ENCODE results near the gene UQCC2. TPM values are rescaled to one million over a fixed set of nuclear protein-coding genes. Genes with fewer than 3 reads are reported as not detected.

Gene UQCC2
- total and polyA plus RNA-seq, 2 of the 4 experiments (the other 2 are of a cell fraction), result 13.8 to 34.5 TPM

DNA sequence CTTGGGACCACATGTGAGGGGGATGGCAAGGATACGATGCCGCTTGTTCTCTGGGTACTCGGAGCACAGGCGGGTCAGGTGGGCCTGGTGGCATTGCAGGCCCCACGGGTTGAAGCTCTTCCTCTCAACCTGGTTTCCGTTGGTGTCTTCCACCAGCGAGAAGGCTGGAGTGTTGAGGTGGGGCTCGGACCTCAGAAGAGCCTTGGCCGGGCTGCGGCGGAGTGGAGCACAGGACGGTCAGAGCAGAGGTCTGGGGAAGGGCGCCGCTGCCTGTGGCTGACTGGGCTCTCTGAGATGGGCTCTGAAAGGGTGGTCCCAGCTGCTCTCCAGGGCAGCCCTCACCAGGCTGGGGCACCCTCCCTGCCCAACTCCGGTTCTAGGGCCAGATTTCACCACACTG lies 15.2 kb upstream of the UQCC2 start:
- Histone ChIP-seq H4K5ac (ENCODE audit: low read depth, low read length) (no peak overlapping the region), H2BK120ac (ENCODE audit: low read depth, low read length) (no peak overlapping the region), H3K27me3 (ENCODE audit: control insufficient read depth, insufficient read depth, low read length) (peaks cover 37% of the 10 kb centered on the region), H3K56ac (ENCODE audit: extremely low read depth, insufficient read depth, low read length) (no peak overlapping the region), H3K9ac (ENCODE audit: low read depth, low read length) (no peak overlapping the region), H3K4ac (ENCODE audit: low read depth, low read length) (no peak overlapping the region), H2AK5ac (ENCODE audit: low read depth, low read length) (no peak overlapping the region), H3K36me3 (ENCODE audit: control insufficient read depth, insufficient read depth, low read length) (no peaks in the 10 kb centered on the region), H2BK15ac (ENCODE audit: low read depth, low read length) (no peak overlapping the region), H3K4me3 (ENCODE audit: insufficient read depth, low read depth, low read length) (no peak overlapping the region), H3K9me1 (ENCODE audit: insufficient read depth, low read length) (no peaks in the 10 kb centered on the region), H4K20me1 (ENCODE audit: insufficient read depth, low read length) (no peaks in the 10 kb centered on the region), H3K23ac (ENCODE audit: low read depth, low read length) (no peak overlapping the region), H2AK9ac (replicated peaks; ENCODE audit: low read depth, low read length, poor library complexity) (no peak overlapping the region), H3K14ac (replicated peaks; ENCODE audit: low read depth, low read length) (no peak overlapping the region), H3K4me1 (ENCODE audit: control insufficient read depth, insufficient read depth, low read length) (no peaks in the 10 kb centered on the region), H3K9me3 (ENCODE audit: control insufficient read depth, insufficient read depth, low read length) (no peaks in the 10 kb centered on the region), H3K27ac (ENCODE audit: insufficient read depth, low read length) (no peak overlapping the region), H2AFZ (replicated peaks; ENCODE audit: low read length, poor library complexity) (no peak overlapping the region), H3K4me2 (ENCODE audit: low read depth, low read length) (no peak overlapping the region), H2BK20ac (ENCODE audit: low read depth, low read length) (no peak overlapping the region), H3K79me1 (ENCODE audit: low read depth in 1 of 2, low read length in 2 of 2) (no peaks in the 10 kb centered on the region), H2BK5ac (ENCODE audit: low read depth, low read length, poor library complexity, severe bottlenecking) (no peak overlapping the region), H4K8ac (ENCODE audit: low read depth in 2 of 2, low read length in 2 of 2) (no peak overlapping the region), H4K91ac (ENCODE audit: insufficient read depth, low read depth, low read length) (no peak overlapping the region), H3K18ac (ENCODE audit: low read depth, low read length) (no peak overlapping the region)
- no TSS peak for BruUV-seq (replicated peaks)
- ChIA-PET POLR2A (ENCODE audit: unreplicated experiment) (no interaction called here), CTCF (interaction anchor here (2.8 kb wide), 1 partner anchor 15 kb away, joined by 10 read pairs; the partner anchor contains the start of gene UQCC2)
- 87% methylated on average over 13 of the region's 15 CpGs; no CpG with 5 or more reads in 1 of the 2 experiments for WGBS, 2 experiments (ENCODE audit: extremely low coverage in 2 of 2, insufficient read length in 1 of 2)
- intact Hi-C loops (cut with micrococcal nuclease) (no loop called here), in situ Hi-C loops (cut with MboI; ENCODE audit: low sequenced_read_pairs) (no loop called here), dilution Hi-C loops (cut with HindIII; ENCODE audit: low sequenced_read_pairs, unreplicated experiment) (no loop called here)
- no peak for DNase-seq
- no peak for TF ChIP-seq RFX5 (IDR thresholded peaks at IDR 0.05; ENCODE audit: low read depth, low read length)
- no peak for TF ChIP-seq CTCF (conservative IDR thresholded peaks at IDR 0.05; ENCODE audit: low read depth, low read length)
- TF ChIP-seq FOS (IDR thresholded peaks at IDR 0.05; ENCODE audit: low read depth, low read length), result no peak
- TF ChIP-seq ELK1 (IDR thresholded peaks at IDR 0.05; ENCODE audit: borderline replicate concordance, low read depth, low read length), result no peak
- no peak for TF ChIP-seq MAZ (IDR thresholded peaks at IDR 0.05; ENCODE audit: borderline replicate concordance, low read depth, low read length)
- no peak for TF ChIP-seq NFE2L2 (IDR thresholded peaks at IDR 0.05; ENCODE audit: low read depth, low read length)
- no peak for TF ChIP-seq MAFK (IDR thresholded peaks at IDR 0.05; ENCODE audit: low read depth, low read length)
- no peak for ATAC-seq (ENCODE audit: low read depth)

Measured in IMR-90 (cell line).